Measurements from ENCODE around the gene PLEKHO2. TPM values are rescaled to one million over a fixed set of nuclear protein-coding genes. Genes with fewer than 3 reads are reported as not detected.

The PLEKHO2 gene
- total and polyA plus RNA-seq, 2 donors (not counting 3 experiments of a cell fraction or from before 2014, with no cell fraction given) = 21.9 to 24.9 TPM

GRCh38 chr15:64861960-64862359, 20.2 kb downstream of the PLEKHO2 start:
- TF ChIP-seq POLR2AphosphoS5 (IDR thresholded peaks at IDR 0.05; ENCODE audit: insufficient read depth, low read depth, low read length) (no peak), EZH2 (IDR thresholded peaks at IDR 0.05; ENCODE audit: borderline replicate concordance, low read depth, low read length, severe bottlenecking) (no peak), MYC (IDR thresholded peaks at IDR 0.05; ENCODE audit: low read depth, low read length) (no peak), MAX (IDR thresholded peaks at IDR 0.05; ENCODE audit: insufficient read depth, insufficient read length) (no peak), GATA2 (IDR thresholded peaks at IDR 0.05; ENCODE audit: insufficient read depth, insufficient read length, low read depth, low read length) (no peak), POLR2A (IDR thresholded peaks at IDR 0.05; ENCODE audit: low read depth, low read length) (no peak), FOS (IDR thresholded peaks at IDR 0.05; ENCODE audit: borderline replicate concordance, insufficient read depth, low read length) (no peak), CTCF (IDR thresholded peaks at IDR 0.05; ENCODE audit: extremely low read depth in 1 of 2, insufficient read depth in 1 of 2, low read depth in 1 of 2, low read length in 2 of 2) (no peak), JUN (IDR thresholded peaks at IDR 0.05; ENCODE audit: borderline replicate concordance, insufficient read depth, insufficient read length, low read depth) (no peak)
- H4K20me1 ChIP-seq (replicated peaks; ENCODE audit: control insufficient read depth, extremely low read depth, insufficient read depth, low read length) = no peaks in the 10 kb centered on the region
- H3K9me3 ChIP-seq (replicated peaks; ENCODE audit: control insufficient read depth, insufficient read depth, low read length) = no peaks in the 10 kb centered on the region
- dilution Hi-C loops (cut with MboI; ENCODE audit: extremely low pct_ligation_motif_present, low sequenced_read_pairs) (no loop called here), intact Hi-C loops (cut with micrococcal nuclease) (no loop called here)
- no peak overlapping the region for H3K27ac ChIP-seq (ENCODE audit: insufficient read depth, low read depth, low read length)
- peaks cover 14% of the 10 kb centered on the region for H3K4me1 ChIP-seq (ENCODE audit: control insufficient read depth, extremely low read depth, insufficient read depth, low read length)
- H3K9ac ChIP-seq (replicated peaks; ENCODE audit: extremely low read depth, insufficient read depth, low read length) = no peak overlapping the region
- H3K4me3 ChIP-seq (replicated peaks in 1 of 3; ENCODE audit: insufficient read depth in 1 of 3, low read depth in 1 of 3, low read length in 3 of 3) = no peak overlapping the region
- FAIRE-seq (no peak), DNase-seq (ENCODE audit: low read depth, low spot score) (no peak)
- no peaks in the 10 kb centered on the region for H3K9me1 ChIP-seq (replicated peaks; ENCODE audit: control insufficient read depth, extremely low read depth, insufficient read depth, low read length)
- no peaks in the 10 kb centered on the region for H3K27me3 ChIP-seq (ENCODE audit: control insufficient read depth in 2 of 2, insufficient read depth in 2 of 2, low read length in 2 of 2)
- peaks cover 13% of the 10 kb centered on the region for H3K79me2 ChIP-seq (ENCODE audit: control insufficient read depth, insufficient read depth, low read length)
- BruUV-seq (replicated peaks) = no TSS peak
- H2AFZ ChIP-seq (ENCODE audit: low read depth, low read length) = no peak overlapping the region
- POLR2A ChIA-PET = no interaction called here
- peaks cover 6 to 42% of the 10 kb centered on the region in 2 experiments for H3K36me3 ChIP-seq (ENCODE audit: control insufficient read depth in 2 of 2, extremely low read depth in 1 of 2, insufficient read depth in 2 of 2, low read length in 2 of 2)
- H3K4me2 ChIP-seq (ENCODE audit: insufficient read depth, low read length) = no peak overlapping the region
- CTCF ChIA-PET = interaction anchor here (0.5 to 1.0 kb wide), 2 partner anchors 11 to 1392 kb away, joined by 3 to 5 read pairs; partner anchors contain the start of gene MEGF11
